Caco-2 (cell line): ENCODE data around the gene STAT3. TPM values are rescaled to one million over a fixed set of nuclear protein-coding genes. Genes with fewer than 3 reads are reported as not detected.

ENCODE experiments used
- BruUV-seq: library from RNA; stranded (reverse); fragments of 400-500 nt; replicated peaks from 2 replicates; lab custom pipeline; 2021; lab: Mats Ljungman, UMichigan
- CTCF ChIA-PET: fragments of 300-600 bp; sonication (Branson Sonifier 250); formaldehyde crosslinking; loops from one replicate; lab custom pipeline; 2022; ENCODE audit warnings: antibody characterized with exemption; lab: Charles Lee
- POLR2A ChIA-PET: fragments of 300-600 bp; sonication (Branson Sonifier 250); formaldehyde crosslinking; loops from one replicate; lab custom pipeline; 2022; ENCODE audit warnings: antibody characterized with exemption; lab: Charles Lee
- DNase-seq, 2 experiments: peaks; one replicate each; pipeline versions ENCODE4 v3.0.0 to v3.0.0-alpha.2; 2020 to 2022
- H3K27me3 ChIP-seq: replicated peaks from 2 replicates; pipeline ENCODE4 v1.6.0; 2011; ENCODE audit warnings: low read length; ENCODE audit not compliant: control insufficient read depth, insufficient read depth
- H3K36me3 ChIP-seq: 2 replicates; pipeline ENCODE4 v1.5.1; 2011; ENCODE audit warnings: low read length; ENCODE audit not compliant: control insufficient read depth, insufficient read depth
- H3K4me1 ChIP-seq: fragments of 250-450 bp; sonication (Bioruptor Pico); 2 replicates; pipeline ENCODE4 v1.5.1; 2020; ENCODE audit warnings: mild to moderate bottlenecking
- H3K4me3 ChIP-seq: 2 replicates; pipeline ENCODE4 v1.5.1; 2011; ENCODE audit warnings: low read depth, mild to moderate bottlenecking, control low read depth, low read length
- H3K9me3 ChIP-seq: fragments of 250-450 bp; sonication (Bioruptor Pico); 2 replicates; pipeline ENCODE4 v1.5.1; 2020; ENCODE audit warnings: mild to moderate bottlenecking, moderate library complexity
- H3K27ac Mint-ChIP-seq: one replicate; pipeline ENCODE4 v1.8.0; 2022; ENCODE audit warnings: mixed read lengths; ENCODE audit not compliant: unreplicated experiment
- H3K27me3 Mint-ChIP-seq: one replicate; pipeline ENCODE4 v1.8.0; 2022; ENCODE audit warnings: mixed read lengths; ENCODE audit not compliant: insufficient read depth, unreplicated experiment
- H3K36me3 Mint-ChIP-seq: one replicate; pipeline ENCODE4 v1.8.0; 2022; ENCODE audit warnings: mild to moderate bottlenecking, mixed read lengths; ENCODE audit not compliant: insufficient read depth, unreplicated experiment
- H3K4me1 Mint-ChIP-seq: one replicate; pipeline ENCODE4 v1.8.0; 2022; ENCODE audit warnings: low read depth, mixed read lengths; ENCODE audit not compliant: unreplicated experiment
- H3K4me3 Mint-ChIP-seq: one replicate; pipeline ENCODE4 v1.8.0; 2022; ENCODE audit warnings: mild to moderate bottlenecking, moderate library complexity, mixed read lengths; ENCODE audit not compliant: unreplicated experiment
- H3K9me3 Mint-ChIP-seq: one replicate; pipeline ENCODE4 v1.8.0; 2022; ENCODE audit warnings: mixed read lengths; ENCODE audit not compliant: unreplicated experiment
- CTCF ChIP-seq, 2 experiments: fragments of 200-600 bp in 1 of 2; IDR thresholded peaks; 1 replicate in 1 of 2; 2 replicates in 1 of 2; pipeline versions ENCODE4 v1.5.1 to v1.8.0; 2011 to 2022; ENCODE audit warnings: antibody characterized with exemption in 1 of 2, control low read depth in 1 of 2, inconsistent platforms in 1 of 2, low read depth in 1 of 2, low read length in 1 of 2, mild to moderate bottlenecking in 1 of 2, moderate library complexity in 1 of 2; ENCODE audit not compliant: insufficient read depth in 1 of 2, severe bottlenecking in 1 of 2, unreplicated experiment in 1 of 2
- intact Hi-C: fragments of 100-400 bp; cut with micrococcal nuclease; formaldehyde crosslinking; loops from one replicate; pipeline ENCODE4 v1.10.0; 2022; ENCODE audit not compliant: unreplicated experiment
- total RNA-seq: library from RNA; stranded (reverse); gene quantifications from 2 replicates; pipeline ENCODE4 v1.2.3, GENCODE V29; 2022

The STAT3 gene
- total RNA-seq, 1 experiment from 2014 or later, result 73.7 TPM

GRCh38 chr17:42389899-42390298, 1.7 kb upstream of the STAT3 start:
- DNase-seq, result no peak
- Mint-ChIP-seq H3K27ac (peak overlapping the region; percentile 91), H3K9me3 (no peaks in the 10 kb centered on the region), H3K4me3 (peak overlapping the region; percentile 98), H3K27me3 (no peaks in the 10 kb centered on the region), H3K4me1 (peaks cover 24% of the 10 kb centered on the region), H3K36me3 (peaks cover 14% of the 10 kb centered on the region)
- no TSS peak for BruUV-seq
- Histone ChIP-seq H3K9me3 (no peaks in the 10 kb centered on the region), H3K27me3 (no peaks in the 10 kb centered on the region), H3K4me3 (no peak overlapping the region), H3K4me1 (peaks cover 15% of the 10 kb centered on the region), H3K36me3 (no peaks in the 10 kb centered on the region)
- intact Hi-C loops, result no loop called here
- ChIA-PET POLR2A (interaction anchor here (1.3 to 2.2 kb wide), 2 partner anchors 33 to 78 kb away, joined by 3 to 53 read pairs; partner anchors contain the start of gene CAVIN1), CTCF (no interaction called here)
- TF ChIP-seq CTCF (IDR thresholded peaks at IDR 0.05; ENCODE audit: insufficient read depth in 1 of 2, low read depth in 1 of 2, low read length in 1 of 2, severe bottlenecking in 1 of 2, unreplicated experiment in 1 of 2), result no peak

- H3K4me3 ChIP-seq, result peak overlapping the region; percentile 57
- CTCF ChIA-PET, result interaction anchor here (0.6 to 1.7 kb wide), 12 partner anchors 10 to 258 kb away, joined by 3 to 13 read pairs (median 6); partner anchors contain the start of gene CAVIN1
- H3K4me3 Mint-ChIP-seq, result peak overlapping the region; percentile 98
Observed at GRCh38 chr17:42389135-42389417, 834 bp upstream of the STAT3 start.

More at GRCh38 chr17:42389135-42389417, 834 bp upstream of the STAT3 start:
- no peaks in the 10 kb centered on the region for H3K36me3 ChIP-seq
- no peak for TF ChIP-seq CTCF (IDR thresholded peaks at IDR 0.05; ENCODE audit: insufficient read depth in 1 of 2, low read depth in 1 of 2, low read length in 1 of 2, severe bottlenecking in 1 of 2, unreplicated experiment in 1 of 2)
- DNase-seq, result no peak
- no peaks in the 10 kb centered on the region for H3K9me3 ChIP-seq
- intact Hi-C loops, result no loop called here
- H3K27me3 ChIP-seq, result no peaks in the 10 kb centered on the region
- H3K4me1 Mint-ChIP-seq, result peaks cover 24% of the 10 kb centered on the region
- TSS peak; percentile 95 for BruUV-seq
- peaks cover 15% of the 10 kb centered on the region for H3K4me1 ChIP-seq
- POLR2A ChIA-PET, result interaction anchor here (0.6 to 2.2 kb wide), 14 partner anchors 9 to 289 kb away, joined by 3 to 53 read pairs (median 6); partner anchors contain the start of genes CAVIN1, NAGLU, RETREG3 and TUBG1
- peak overlapping the region; percentile 91 for H3K27ac Mint-ChIP-seq
- H3K9me3 Mint-ChIP-seq, result no peaks in the 10 kb centered on the region
- H3K36me3 Mint-ChIP-seq, result peaks cover 14% of the 10 kb centered on the region
- H3K27me3 Mint-ChIP-seq, result no peaks in the 10 kb centered on the region
